ENCODE data around the gene LCN9.

LCN9 gene

DNA sequence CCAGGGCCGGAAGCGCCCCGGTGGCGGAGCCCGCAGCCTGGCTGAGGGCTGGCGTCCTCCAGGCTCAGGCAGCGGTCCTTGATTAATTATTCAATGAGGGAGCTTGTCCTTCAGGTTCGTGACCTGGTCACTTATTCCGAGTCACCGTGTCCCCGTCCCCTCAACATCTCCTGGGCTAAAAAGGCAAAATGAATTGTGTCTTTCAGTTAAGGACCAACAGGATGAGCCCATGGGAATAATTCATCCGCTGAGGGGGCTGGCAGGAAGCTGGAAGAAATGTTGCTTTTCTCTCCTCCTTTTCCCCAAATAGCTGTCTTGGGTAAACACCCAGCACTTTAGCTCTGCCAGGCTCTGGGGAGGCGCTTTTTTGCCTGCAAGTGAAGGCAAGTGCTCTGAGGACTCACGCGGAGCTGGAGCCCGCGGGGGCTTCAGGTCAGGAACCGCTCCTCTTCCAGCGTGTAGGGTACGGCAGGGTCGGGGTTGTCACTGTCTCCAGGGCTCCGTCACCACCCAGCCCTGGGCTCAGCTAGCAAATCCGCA, 52.0 kb downstream of the LCN9 start:
- Histone ChIP-seq H3K9ac (ENCODE audit: low read length) (no peak overlapping the region), H3K9me3 (ENCODE audit: insufficient read depth, low read length) (no peaks in the 10 kb centered on the region), H3K4me1 (ENCODE audit: low read length) (no peaks in the 10 kb centered on the region), H3K27ac (ENCODE audit: low read length) (no peak overlapping the region), H3K27me3 (ENCODE audit: low read depth, low read length) (no peaks in the 10 kb centered on the region), H3K79me2 (ENCODE audit: low read length) (no peaks in the 10 kb centered on the region), H2AFZ (ENCODE audit: low read depth, low read length) (no peak overlapping the region), H4K20me1 (ENCODE audit: insufficient read depth, low read length) (no peaks in the 10 kb centered on the region), H3K4me3 (ENCODE audit: low read length) (no peak overlapping the region), H3K36me3 (replicated peaks; ENCODE audit: low read depth, low read length) (no peaks in the 10 kb centered on the region), H3K4me2 (ENCODE audit: low read length) (no peak overlapping the region)
- TF ChIP-seq CTCF (IDR thresholded peaks at IDR 0.05; ENCODE audit: low read depth, low read length) (no peak), EZH2phosphoT487 (IDR thresholded peaks at IDR 0.05; ENCODE audit: low read depth) (no peak)

- Histone ChIP-seq H3K9me3 (ENCODE audit: insufficient read depth, low read length) (no peaks in the 10 kb centered on the region), H2AFZ (ENCODE audit: low read depth, low read length) (no peak overlapping the region), H4K20me1 (ENCODE audit: insufficient read depth, low read length) (no peaks in the 10 kb centered on the region), H3K36me3 (replicated peaks; ENCODE audit: low read depth, low read length) (no peaks in the 10 kb centered on the region), H3K9ac (ENCODE audit: low read length) (no peak overlapping the region), H3K4me2 (ENCODE audit: low read length) (no peak overlapping the region), H3K4me1 (ENCODE audit: low read length) (no peaks in the 10 kb centered on the region), H3K27me3 (ENCODE audit: low read depth, low read length) (no peaks in the 10 kb centered on the region), H3K27ac (ENCODE audit: low read length) (no peak overlapping the region), H3K79me2 (ENCODE audit: low read length) (no peaks in the 10 kb centered on the region), H3K4me3 (ENCODE audit: low read length) (no peak overlapping the region)
- TF ChIP-seq CTCF (IDR thresholded peaks at IDR 0.05; ENCODE audit: low read depth, low read length) (no peak), EZH2phosphoT487 (IDR thresholded peaks at IDR 0.05; ENCODE audit: low read depth) (no peak)
These were observed 52.9 kb downstream of the LCN9 start for GRCh38 chr9:135716045-135716444.

Data from OCI-LY3 (cell line).